Neural progenitor cell (in vitro differentiated cells): ENCODE results near the gene LGSN. TPM values are rescaled to one million over a fixed set of nuclear protein-coding genes. Genes with fewer than 3 reads are reported as not detected.

ENCODE experiments used
- DNase-seq: peaks from one replicate; pipeline ENCODE4 v3.0.0-alpha.2; 2016; ENCODE audit warnings: low spot score
- H2AFZ ChIP-seq: fragments of 200-600 bp; sonication (generic); replicated peaks from 2 replicates; pipeline ENCODE4 v1.6.1; 2016; ENCODE audit warnings: antibody characterized with exemption
- H3F3A ChIP-seq: fragments of 200-600 bp; sonication (generic); 2 replicates; pipeline ENCODE4 v1.6.1; 2016; ENCODE audit warnings: antibody characterized with exemption, low read depth
- H3K27ac ChIP-seq: fragments of 200-600 bp; sonication (generic); 2 replicates; pipeline ENCODE4 v1.5.1; 2016; ENCODE audit warnings: mild to moderate bottlenecking
- H3K27me3 ChIP-seq: fragments of 200-600 bp; sonication (generic); 2 replicates; pipeline ENCODE4 v1.6.1; 2016; ENCODE audit warnings: mild to moderate bottlenecking, moderate library complexity
- H3K36me3 ChIP-seq: fragments of 200-600 bp; sonication (generic); 2 replicates; pipeline ENCODE4 v1.5.1; 2016
- H3K4me1 ChIP-seq: fragments of 200-600 bp; sonication (generic); 2 replicates; pipeline ENCODE4 v1.6.1; 2016; ENCODE audit warnings: mixed run types
- H3K4me2 ChIP-seq: fragments of 200-600 bp; sonication (generic); 2 replicates; pipeline ENCODE4 v1.6.1; 2016
- H3K4me3 ChIP-seq: fragments of 200-600 bp; sonication (generic); 2 replicates; pipeline ENCODE4 v1.5.1; 2016
- H3K79me2 ChIP-seq: fragments of 200-600 bp; sonication (generic); 2 replicates; pipeline ENCODE4 v1.6.1; 2016; ENCODE audit warnings: low read depth
- H3K9ac ChIP-seq: fragments of 200-600 bp; sonication (generic); 2 replicates; pipeline ENCODE4 v1.6.1; 2016
- H3K9me3 ChIP-seq: fragments of 200-600 bp; sonication (generic); 2 replicates; pipeline ENCODE4 v1.5.1; 2016; ENCODE audit warnings: low read depth
- H4K20me1 ChIP-seq: fragments of 200-600 bp; sonication (generic); 2 replicates; pipeline ENCODE4 v1.6.1; 2016; ENCODE audit warnings: low read depth
- H3K27ac Mint-ChIP-seq: 3 replicates; pipeline ENCODE4 v1.8.0; 2021; ENCODE audit warnings: mixed read lengths
- H3K27me3 Mint-ChIP-seq: 2 replicates; pipeline ENCODE4 v1.8.0; 2022; ENCODE audit warnings: low read depth, mild to moderate bottlenecking, inconsistent platforms, moderate library complexity, mixed read lengths; ENCODE audit not compliant: insufficient read depth
- H3K36me3 Mint-ChIP-seq: 3 replicates; pipeline ENCODE4 v1.8.0; 2021; ENCODE audit warnings: mixed read lengths
- H3K4me1 Mint-ChIP-seq: 3 replicates; pipeline ENCODE4 v1.8.0; 2021; ENCODE audit warnings: mixed read lengths
- H3K4me3 Mint-ChIP-seq: 3 replicates; pipeline ENCODE4 v1.8.0; 2021; ENCODE audit warnings: mild to moderate bottlenecking, moderate library complexity, mixed read lengths
- H3K9me3 Mint-ChIP-seq: 3 replicates; pipeline ENCODE4 v1.8.0; 2020; ENCODE audit warnings: mixed read lengths
- CTCF ChIP-seq: fragments of 200-600 bp; sonication (generic); IDR thresholded peaks from 2 replicates; pipeline ENCODE4 v1.5.1; 2017; ENCODE audit warnings: antibody characterized with exemption, mild to moderate bottlenecking
- EZH2 ChIP-seq: fragments of 200-600 bp; sonication (generic); IDR thresholded peaks from 2 replicates; pipeline ENCODE4 v1.6.1; 2017; ENCODE audit warnings: antibody characterized with exemption, mild to moderate bottlenecking, moderate library complexity
- EZH2phosphoT487 ChIP-seq: fragments of 200-600 bp; sonication (generic); IDR thresholded peaks from 2 replicates; pipeline ENCODE4 v1.6.1; 2017; ENCODE audit warnings: antibody characterized with exemption
- total RNA-seq: library from RNA; depleted of rRNA; stranded (reverse); fragments of >200 nt; gene quantifications from 2 replicates; pipeline ENCODE4 v1.2.3, GENCODE V29; 2015; ENCODE audit warnings: low replicate concordance

Gene LGSN
- total RNA-seq, 1 donor from 2014 or later, result 0.09 TPM

GRCh38 chr6:63263444-63263843 lies 56.3 kb downstream of the LGSN start:
- Mint-ChIP-seq H3K9me3 (peaks cover 4% of the 10 kb centered on the region), H3K4me3 (no peak overlapping the region), H3K36me3 (no peaks in the 10 kb centered on the region), H3K4me1 (peaks cover 19% of the 10 kb centered on the region), H3K27me3 (no peaks in the 10 kb centered on the region), H3K27ac (peak overlapping the region; percentile 10)
- no peaks in the 10 kb centered on the region for H3K27me3 ChIP-seq
- DNase-seq, result no peak
- no peaks in the 10 kb centered on the region for H3K9me3 ChIP-seq
- no peak for TF ChIP-seq EZH2
- TF ChIP-seq EZH2phosphoT487, result peak; percentile 39
- H3K4me3 ChIP-seq, result no peak overlapping the region
- no peaks in the 10 kb centered on the region for H4K20me1 ChIP-seq
- no peak overlapping the region for H2AFZ ChIP-seq
- no peaks in the 10 kb centered on the region for H3K36me3 ChIP-seq
- H3K79me2 ChIP-seq, result no peaks in the 10 kb centered on the region
- peaks cover 6% of the 10 kb centered on the region for H3K4me1 ChIP-seq
- H3F3A ChIP-seq, result no peaks in the 10 kb centered on the region
- no peak overlapping the region for H3K9ac ChIP-seq
- no peak overlapping the region for H3K4me2 ChIP-seq
- no peak overlapping the region for H3K27ac ChIP-seq

DNA sequence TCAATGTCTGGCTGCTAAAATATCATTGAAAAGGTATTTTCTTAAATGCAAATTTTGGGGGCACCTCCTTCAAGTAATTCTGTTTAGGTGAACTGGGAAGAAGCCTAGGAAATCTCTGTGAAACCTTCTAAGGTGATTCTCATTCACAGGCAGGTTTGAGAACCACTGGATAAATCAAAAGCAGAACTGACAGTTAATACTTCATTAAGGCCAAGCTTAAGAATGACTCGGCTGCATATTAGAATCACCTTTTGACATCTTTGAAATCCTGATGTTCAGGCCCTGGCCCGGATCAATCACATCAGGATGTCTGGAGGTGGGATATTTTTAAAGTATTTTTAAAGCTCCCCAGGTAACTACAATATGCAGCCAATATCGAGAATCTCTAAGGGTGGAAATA lies 58.0 kb downstream of the LGSN start:
- Histone ChIP-seq H3K4me3 (no peak overlapping the region), H3K36me3 (no peaks in the 10 kb centered on the region), H3K9ac (no peak overlapping the region), H3K4me2 (no peak overlapping the region), H3K79me2 (no peaks in the 10 kb centered on the region), H3K4me1 (peaks cover 5% of the 10 kb centered on the region), H3K9me3 (no peaks in the 10 kb centered on the region), H3F3A (no peaks in the 10 kb centered on the region), H3K27me3 (no peaks in the 10 kb centered on the region), H3K27ac (no peak overlapping the region), H4K20me1 (no peaks in the 10 kb centered on the region), H2AFZ (no peak overlapping the region)
- no peak for DNase-seq
- Mint-ChIP-seq H3K9me3 (peaks cover 4% of the 10 kb centered on the region), H3K4me3 (no peak overlapping the region), H3K27ac (no peak overlapping the region), H3K4me1 (peaks cover 14% of the 10 kb centered on the region), H3K27me3 (no peaks in the 10 kb centered on the region), H3K36me3 (no peaks in the 10 kb centered on the region)
- no peak for TF ChIP-seq EZH2
- TF ChIP-seq CTCF, result no peak
- TF ChIP-seq EZH2phosphoT487, result no peak

DNA sequence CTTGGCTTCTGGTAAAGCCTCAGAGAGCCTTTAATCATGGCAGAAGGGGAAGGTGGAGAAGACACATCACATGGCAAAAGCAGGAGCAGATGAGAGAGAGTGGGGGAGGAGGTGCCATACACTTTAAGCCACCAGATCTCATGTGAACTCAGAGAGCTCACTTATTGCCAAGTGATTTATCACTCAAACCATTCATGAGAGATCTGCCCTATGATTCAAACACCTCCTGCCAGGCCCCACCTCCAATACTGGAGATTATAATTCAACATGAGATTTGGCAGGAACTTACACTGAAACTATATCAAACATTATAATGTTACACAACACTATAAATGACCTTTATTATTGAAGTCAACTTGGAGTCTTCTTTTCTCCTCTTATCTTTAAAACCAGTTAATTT lies 60.6 kb downstream of the LGSN start:
- Mint-ChIP-seq H3K9me3 (no peaks in the 10 kb centered on the region), H3K36me3 (no peaks in the 10 kb centered on the region), H3K27ac (no peak overlapping the region), H3K27me3 (no peaks in the 10 kb centered on the region), H3K4me3 (no peak overlapping the region), H3K4me1 (peaks cover 11% of the 10 kb centered on the region)
- no peak overlapping the region for H3K27ac ChIP-seq
- H3K36me3 ChIP-seq, result no peaks in the 10 kb centered on the region
- H3K4me3 ChIP-seq, result no peak overlapping the region
- TF ChIP-seq CTCF, result no peak
- TF ChIP-seq EZH2, result no peak
- no peak for TF ChIP-seq EZH2phosphoT487
- no peaks in the 10 kb centered on the region for H3F3A ChIP-seq
- no peak overlapping the region for H3K9ac ChIP-seq
- H4K20me1 ChIP-seq, result no peaks in the 10 kb centered on the region
- DNase-seq, result no peak
- H3K27me3 ChIP-seq, result no peaks in the 10 kb centered on the region
- H3K4me1 ChIP-seq, result no peaks in the 10 kb centered on the region
- no peaks in the 10 kb centered on the region for H3K9me3 ChIP-seq
- H3K79me2 ChIP-seq, result no peaks in the 10 kb centered on the region
- H2AFZ ChIP-seq, result no peak overlapping the region
- H3K4me2 ChIP-seq, result no peak overlapping the region

DNA sequence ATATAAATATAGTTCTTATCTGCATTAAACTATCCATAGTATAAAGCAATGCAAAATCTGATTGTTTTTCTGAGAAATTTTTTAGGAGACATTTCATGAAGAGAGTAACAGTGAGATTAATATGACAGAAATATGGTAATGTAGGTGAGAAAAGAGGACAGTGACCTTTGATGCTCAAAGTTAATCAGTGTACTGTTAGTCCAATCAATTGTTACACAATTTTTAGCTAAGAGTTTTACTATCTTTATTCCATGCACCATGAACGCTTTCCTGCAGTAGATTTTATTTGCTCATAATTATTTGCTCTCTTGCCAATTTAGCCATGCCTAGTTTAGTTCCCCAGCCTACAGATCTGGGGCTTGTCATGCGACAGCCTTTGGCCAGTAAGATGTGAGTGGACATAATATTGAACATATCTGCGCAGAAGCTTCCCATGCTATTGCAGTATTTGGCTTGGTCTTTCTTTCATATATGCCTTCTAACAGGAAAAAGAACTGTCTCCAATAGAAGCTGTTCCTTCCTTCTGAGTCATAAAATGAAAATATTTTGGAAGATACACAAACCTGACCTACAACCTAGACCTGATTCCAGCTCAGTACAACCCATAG lies 69.8 kb downstream of the LGSN start:
- Mint-ChIP-seq H3K4me3 (no peak overlapping the region), H3K9me3 (no peaks in the 10 kb centered on the region), H3K27me3 (peaks cover 3% of the 10 kb centered on the region), H3K27ac (no peak overlapping the region), H3K36me3 (no peaks in the 10 kb centered on the region), H3K4me1 (no peaks in the 10 kb centered on the region)
- Histone ChIP-seq H3F3A (no peaks in the 10 kb centered on the region), H3K4me3 (no peak overlapping the region), H3K4me2 (no peak overlapping the region), H2AFZ (no peak overlapping the region), H4K20me1 (no peaks in the 10 kb centered on the region), H3K79me2 (no peaks in the 10 kb centered on the region), H3K36me3 (no peaks in the 10 kb centered on the region), H3K27ac (no peak overlapping the region), H3K9me3 (no peaks in the 10 kb centered on the region), H3K27me3 (no peaks in the 10 kb centered on the region), H3K9ac (no peak overlapping the region), H3K4me1 (no peaks in the 10 kb centered on the region)
- DNase-seq, result no peak
- TF ChIP-seq EZH2phosphoT487, result no peak
- TF ChIP-seq CTCF, result no peak
- no peak for TF ChIP-seq EZH2
